Measurements from ENCODE around the gene TUSC2.

- TF ChIP-seq CTCF (IDR thresholded peaks at IDR 0.05) (no peak), REST (IDR thresholded peaks at IDR 0.05; ENCODE audit: low read depth, low read length) (no peak), POLR2AphosphoS5 (IDR thresholded peaks at IDR 0.05; ENCODE audit: low read depth, low read length) (no peak), FOXM1 (IDR thresholded peaks at IDR 0.05; ENCODE audit: low read depth) (no peak), TAF1 (IDR thresholded peaks at IDR 0.05; ENCODE audit: borderline replicate concordance, low read depth, low read length) (no peak), RFX5 (IDR thresholded peaks at IDR 0.05; ENCODE audit: low read length) (no peak), EP300 (IDR thresholded peaks at IDR 0.05; ENCODE audit: borderline replicate concordance in 1 of 2, low read depth in 1 of 2, low read length in 1 of 2) (no peak), FOSL2 (IDR thresholded peaks at IDR 0.05; ENCODE audit: borderline replicate concordance, low read depth) (no peak), NRF1 (IDR thresholded peaks at IDR 0.05; ENCODE audit: low read depth, low read length) (no peak), RAD21 (IDR thresholded peaks at IDR 0.05; ENCODE audit: low read length) (no peak), EZH2phosphoT487 (IDR thresholded peaks at IDR 0.05; ENCODE audit: borderline replicate concordance, low read depth) (no peak)
- TF ChIP-seq, protein P1, sequence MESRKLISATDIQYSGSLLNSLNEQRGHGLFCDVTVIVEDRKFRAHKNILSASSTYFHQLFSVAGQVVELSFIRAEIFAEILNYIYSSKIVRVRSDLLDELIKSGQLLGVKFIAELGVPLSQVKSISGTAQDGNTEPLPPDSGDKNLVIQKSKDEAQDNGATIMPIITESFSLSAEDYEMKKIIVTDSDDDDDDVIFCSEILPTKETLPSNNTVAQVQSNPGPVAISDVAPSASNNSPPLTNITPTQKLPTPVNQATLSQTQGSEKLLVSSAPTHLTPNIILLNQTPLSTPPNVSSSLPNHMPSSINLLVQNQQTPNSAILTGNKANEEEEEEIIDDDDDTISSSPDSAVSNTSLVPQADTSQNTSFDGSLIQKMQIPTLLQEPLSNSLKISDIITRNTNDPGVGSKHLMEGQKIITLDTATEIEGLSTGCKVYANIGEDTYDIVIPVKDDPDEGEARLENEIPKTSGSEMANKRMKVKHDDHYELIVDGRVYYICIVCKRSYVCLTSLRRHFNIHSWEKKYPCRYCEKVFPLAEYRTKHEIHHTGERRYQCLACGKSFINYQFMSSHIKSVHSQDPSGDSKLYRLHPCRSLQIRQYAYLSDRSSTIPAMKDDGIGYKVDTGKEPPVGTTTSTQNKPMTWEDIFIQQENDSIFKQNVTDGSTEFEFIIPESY (IDR thresholded peaks at IDR 0.05; ENCODE audit: borderline replicate concordance, low read depth) = no peak
- TF ChIP-seq, protein P2, sequence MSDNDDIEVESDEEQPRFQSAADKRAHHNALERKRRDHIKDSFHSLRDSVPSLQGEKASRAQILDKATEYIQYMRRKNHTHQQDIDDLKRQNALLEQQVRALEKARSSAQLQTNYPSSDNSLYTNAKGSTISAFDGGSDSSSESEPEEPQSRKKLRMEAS (IDR thresholded peaks at IDR 0.05; ENCODE audit: low read depth) = no peak
Measured at GRCh38 chr3:50331364-50331907, 3.4 kb upstream of the TUSC2 start.
